Measurements from ENCODE around the gene ACACA.

The ACACA gene

DNA sequence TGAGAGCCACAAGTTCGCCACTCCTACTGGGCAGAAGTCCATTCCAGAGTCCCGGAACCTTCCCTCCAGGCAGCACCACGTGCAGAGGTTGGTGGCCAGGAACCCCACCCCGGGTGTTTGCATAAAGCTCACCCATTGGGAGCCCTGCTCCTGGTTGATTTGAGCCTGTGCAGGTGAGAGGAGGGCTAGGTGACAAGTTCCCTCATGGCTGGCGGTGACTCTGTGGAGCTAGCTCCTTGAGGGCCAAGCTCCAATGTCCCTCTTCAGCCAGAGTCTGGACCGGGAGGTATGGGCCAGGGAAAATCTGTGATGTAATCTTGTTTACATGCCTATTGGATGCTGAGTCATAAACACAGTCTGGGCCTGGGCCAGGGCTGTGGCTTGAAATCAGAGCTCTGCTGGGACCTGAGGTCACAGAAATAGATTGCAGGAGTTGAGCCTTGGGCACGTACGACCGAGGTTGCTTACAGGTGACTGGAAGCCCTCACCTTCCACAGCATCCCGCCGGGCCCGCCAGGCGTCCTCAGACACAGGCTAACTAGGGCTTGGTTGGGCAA lies 339.0 kb downstream of the ACACA start:
- Histone ChIP-seq H3K9me3 (ENCODE audit: insufficient read depth, low read depth, low read length) (no peaks in the 10 kb centered on the region), H3K27me3 (ENCODE audit: insufficient read depth, low read length) (no peaks in the 10 kb centered on the region; the same call in 1 of the 2 replicates), H3K36me3 (ENCODE audit: insufficient read depth, low read depth, low read length) (no peaks in the 10 kb centered on the region), H3K4me3 (ENCODE audit: low read length) (no peak overlapping the region; the same call in 1 of the 2 replicates), H3K9ac (ENCODE audit: low read depth, low read length) (peak overlapping the region; percentile 24; the same call in 1 of the 2 replicates), H3K27ac (ENCODE audit: low read length) (no peak overlapping the region), H3K4me1 (ENCODE audit: insufficient read depth, low read length) (peaks cover 37% of the 10 kb centered on the region)

DNA sequence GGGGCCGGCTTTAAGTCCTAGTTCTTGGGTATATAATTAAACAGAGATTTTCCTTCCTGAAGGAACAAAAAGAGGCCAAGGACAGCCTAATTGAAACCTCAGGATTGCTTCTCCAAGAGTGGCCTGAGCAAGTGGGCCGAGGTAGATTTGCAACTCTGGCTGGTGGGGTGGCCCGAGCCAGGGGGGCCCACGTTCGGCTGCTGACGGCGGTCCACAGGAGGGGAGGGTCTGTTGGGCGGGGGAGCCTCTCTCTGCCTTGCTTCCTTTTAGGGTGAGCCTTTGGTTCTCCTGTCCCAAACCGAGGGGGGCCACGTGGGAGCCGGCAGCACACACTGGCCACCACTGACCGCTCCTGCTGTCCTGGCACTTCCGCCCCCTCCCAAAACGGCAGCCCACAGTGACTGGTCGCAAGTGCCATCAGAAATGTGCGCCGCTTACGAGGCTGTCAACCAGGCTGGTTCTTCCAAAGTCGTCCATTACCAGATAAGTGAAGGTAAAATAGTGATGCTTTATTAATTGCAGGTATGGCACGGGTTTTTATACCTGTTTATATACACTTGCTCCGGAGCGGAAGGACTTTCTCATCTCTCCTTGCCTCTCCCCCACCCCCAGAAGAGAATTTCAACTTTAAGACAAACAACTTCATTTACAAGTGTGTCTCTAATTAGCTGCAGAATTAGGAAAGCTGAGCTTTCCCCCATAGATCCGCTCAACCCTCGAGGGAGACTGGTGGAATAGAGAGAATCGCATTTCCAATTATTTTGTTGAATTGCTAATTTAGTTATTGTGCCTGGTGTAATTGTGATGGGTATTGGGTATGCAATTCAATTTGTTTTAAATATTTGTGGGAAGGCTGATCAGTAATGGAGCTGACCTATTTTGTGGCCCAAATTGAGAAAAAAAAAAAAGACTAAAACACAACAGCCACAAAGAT lies 340.0 kb downstream of the ACACA start:
- Histone ChIP-seq H3K4me3 (ENCODE audit: low read length) (peak overlapping the region; percentile 47; the same call in 1 of the 2 replicates), H3K27ac (ENCODE audit: low read length) (peak overlapping the region; percentile 38), H3K9ac (ENCODE audit: low read depth, low read length) (peak overlapping the region; percentile 40; the same call in 1 of the 2 replicates), H3K27me3 (ENCODE audit: insufficient read depth, low read length) (no peaks in the 10 kb centered on the region; the same call in 1 of the 2 replicates), H3K4me1 (ENCODE audit: insufficient read depth, low read length) (peaks cover 37% of the 10 kb centered on the region), H3K9me3 (ENCODE audit: insufficient read depth, low read depth, low read length) (no peaks in the 10 kb centered on the region), H3K36me3 (ENCODE audit: insufficient read depth, low read depth, low read length) (no peaks in the 10 kb centered on the region)

DNA sequence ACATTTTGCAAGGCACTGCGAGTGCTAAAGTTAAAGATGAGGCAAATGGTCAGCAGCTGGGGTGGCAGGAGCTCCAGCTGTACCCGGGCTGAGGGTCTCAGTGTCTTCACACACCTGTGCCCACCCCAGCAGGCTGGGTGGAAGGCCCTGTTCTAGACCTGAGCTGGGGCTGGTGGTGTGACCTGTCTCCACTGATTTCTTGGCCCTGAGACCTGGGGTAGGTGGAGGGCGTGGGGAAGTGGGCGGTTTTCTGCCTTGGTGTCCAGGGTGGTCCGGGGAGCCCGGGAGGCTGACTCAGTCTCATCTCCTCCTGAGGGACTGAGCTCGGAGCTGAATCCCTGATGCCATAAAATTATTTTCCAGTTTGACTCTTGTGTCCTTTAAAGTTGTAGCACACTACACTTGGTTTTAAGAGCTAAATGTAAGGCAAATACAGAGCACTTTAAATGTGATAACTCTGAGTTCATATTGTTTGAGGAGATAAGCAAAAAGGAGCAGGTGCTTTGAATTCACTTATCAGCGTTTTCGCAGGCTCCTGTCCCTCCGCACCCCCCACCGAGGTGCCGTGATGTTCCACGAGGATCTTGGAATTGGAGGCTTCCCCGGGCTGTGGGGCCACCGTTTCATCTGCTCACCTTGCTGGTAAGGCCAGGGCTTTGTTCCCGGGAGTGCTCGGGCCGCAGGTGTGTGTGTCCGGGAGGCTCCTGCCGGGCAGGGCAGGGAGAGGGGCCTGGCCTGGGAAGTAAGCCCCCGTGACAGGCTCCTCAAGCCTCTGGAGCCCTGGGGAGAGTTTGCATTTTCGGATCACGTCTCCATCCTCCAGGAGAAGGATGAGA lies 340.9 kb downstream of the ACACA start:
- Histone ChIP-seq H3K4me3 (ENCODE audit: low read length) (peak overlapping the region; percentile 47; the same call in 1 of the 2 replicates), H3K4me1 (ENCODE audit: insufficient read depth, low read length) (peaks cover 39% of the 10 kb centered on the region), H3K9me3 (ENCODE audit: insufficient read depth, low read depth, low read length) (no peaks in the 10 kb centered on the region), H3K9ac (ENCODE audit: low read depth, low read length) (peak overlapping the region; percentile 40; the same call in 1 of the 2 replicates), H3K27me3 (ENCODE audit: insufficient read depth, low read length) (no peaks in the 10 kb centered on the region; the same call in 1 of the 2 replicates), H3K36me3 (ENCODE audit: insufficient read depth, low read depth, low read length) (no peaks in the 10 kb centered on the region), H3K27ac (ENCODE audit: low read length) (no peak overlapping the region)

DNA sequence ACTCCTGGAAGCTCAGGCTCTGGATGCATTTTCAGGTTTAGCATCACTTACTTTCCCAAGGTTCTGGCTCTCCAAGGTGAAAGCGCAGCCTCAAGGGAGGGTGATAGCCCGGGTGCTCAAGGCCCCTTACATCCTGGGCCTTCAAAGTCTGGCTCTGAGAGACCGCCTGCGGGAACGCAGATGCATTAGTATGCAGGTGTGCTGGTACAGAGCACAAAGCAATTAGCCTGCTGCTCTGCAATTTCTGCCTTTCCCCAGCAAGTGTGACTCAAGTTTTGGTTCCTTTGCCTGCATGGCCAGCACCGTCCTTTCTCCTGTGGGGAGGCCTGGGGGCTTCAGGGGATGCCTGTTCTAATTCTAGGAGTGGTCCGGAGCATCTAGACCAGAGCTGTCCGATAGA lies 341.7 kb downstream of the ACACA start:
- Histone ChIP-seq H3K4me1 (ENCODE audit: insufficient read depth, low read length) (peaks cover 41% of the 10 kb centered on the region), H3K36me3 (ENCODE audit: insufficient read depth, low read depth, low read length) (no peaks in the 10 kb centered on the region), H3K27me3 (ENCODE audit: insufficient read depth, low read length) (no peaks in the 10 kb centered on the region; the same call in 1 of the 2 replicates), H3K4me3 (ENCODE audit: low read length) (no peak overlapping the region), H3K27ac (ENCODE audit: low read length) (no peak overlapping the region), H3K9ac (ENCODE audit: low read depth, low read length) (peak overlapping the region; percentile 40; the same call in 1 of the 2 replicates), H3K9me3 (ENCODE audit: insufficient read depth, low read depth, low read length) (no peaks in the 10 kb centered on the region)

DNA sequence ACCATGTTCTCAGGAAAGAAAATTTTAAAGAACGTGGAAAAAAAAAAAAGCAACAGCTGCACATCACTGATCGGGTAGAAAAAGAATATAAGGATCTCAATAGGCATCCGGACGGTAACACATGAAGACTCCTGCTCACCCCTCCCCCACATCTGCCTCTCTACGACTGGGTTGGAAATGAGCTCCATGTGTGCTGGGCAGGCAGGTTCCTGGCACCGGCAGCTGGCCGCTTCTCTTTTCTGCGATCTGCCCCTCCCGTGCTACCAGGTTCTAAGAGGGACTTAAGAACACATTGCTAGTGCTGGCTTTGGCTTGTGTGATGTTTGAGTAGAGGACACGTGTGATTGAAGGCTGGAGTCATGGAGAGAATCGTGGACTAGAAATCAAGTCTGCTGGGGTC lies 342.4 kb downstream of the ACACA start:
- Histone ChIP-seq H3K27ac (ENCODE audit: low read length) (no peak overlapping the region), H3K9me3 (ENCODE audit: insufficient read depth, low read depth, low read length) (no peaks in the 10 kb centered on the region), H3K4me1 (ENCODE audit: insufficient read depth, low read length) (peaks cover 41% of the 10 kb centered on the region)

DNA sequence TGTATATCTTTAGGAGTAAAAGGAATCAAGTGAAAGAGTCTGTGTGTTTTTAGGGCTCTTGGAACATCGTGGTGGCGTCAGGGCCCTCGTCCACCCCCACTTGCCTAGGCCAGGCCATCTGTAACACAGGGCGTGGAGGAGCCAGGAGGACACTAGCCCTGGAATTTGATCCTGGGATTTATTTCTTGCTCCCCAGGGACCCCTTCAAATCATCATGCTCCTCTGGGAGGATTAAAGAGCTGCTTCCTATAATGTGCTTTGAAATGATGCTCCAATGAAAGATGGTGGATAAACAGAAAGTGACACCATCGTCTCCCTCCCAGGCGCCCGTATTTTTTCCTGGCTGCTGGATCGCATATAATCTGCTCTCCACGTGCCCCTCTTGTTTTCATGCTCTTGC lies 344.6 kb downstream of the ACACA start:
- Histone ChIP-seq H3K27ac (ENCODE audit: low read length) (no peak overlapping the region), H3K9ac (ENCODE audit: low read depth, low read length) (no peak overlapping the region), H3K4me1 (ENCODE audit: insufficient read depth, low read length) (peaks cover 30% of the 10 kb centered on the region; the same call in 1 of the 2 replicates), H3K9me3 (ENCODE audit: insufficient read depth, low read depth, low read length) (no peaks in the 10 kb centered on the region), H3K4me3 (ENCODE audit: low read length) (no peak overlapping the region), H3K36me3 (ENCODE audit: insufficient read depth, low read depth, low read length) (no peaks in the 10 kb centered on the region), H3K27me3 (ENCODE audit: insufficient read depth, low read length) (no peaks in the 10 kb centered on the region)

More for the DNA sequence above, 342.4 kb downstream of the ACACA start:
- no peaks in the 10 kb centered on the region; the same call in 1 of the 2 replicates for H3K27me3 ChIP-seq (ENCODE audit: insufficient read depth, low read length)
- H3K36me3 ChIP-seq (ENCODE audit: insufficient read depth, low read depth, low read length) = no peaks in the 10 kb centered on the region
- H3K9ac ChIP-seq (ENCODE audit: low read depth, low read length) = no peak overlapping the region
- H3K4me3 ChIP-seq (ENCODE audit: low read length) = no peak overlapping the region

DNA sequence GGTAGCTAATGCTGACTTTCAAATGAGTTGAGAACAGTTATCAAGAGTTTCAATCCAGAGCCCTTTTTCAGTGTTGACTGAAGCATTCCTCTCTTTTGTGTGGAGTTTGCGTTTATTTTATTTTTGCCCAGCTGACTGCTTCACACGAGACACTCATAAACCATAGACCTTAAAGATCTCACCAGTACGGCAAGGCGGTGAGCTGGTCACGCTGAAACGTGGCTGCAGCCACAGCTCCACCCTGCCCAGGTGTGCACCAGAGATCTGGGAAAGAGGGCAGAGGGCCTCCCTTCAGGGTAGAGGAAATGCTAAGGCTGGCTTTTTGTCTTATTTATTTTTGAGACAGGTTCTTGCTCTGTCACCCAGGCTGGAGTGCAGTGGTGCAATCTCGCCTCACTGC lies 345.7 kb downstream of the ACACA start:
- H3K9ac ChIP-seq (ENCODE audit: low read depth, low read length) = no peak overlapping the region
- no peak overlapping the region for H3K27ac ChIP-seq (ENCODE audit: low read length)
- no peak overlapping the region for H3K4me3 ChIP-seq (ENCODE audit: low read length)
- no peaks in the 10 kb centered on the region for H3K27me3 ChIP-seq (ENCODE audit: insufficient read depth, low read length)
- no peaks in the 10 kb centered on the region for H3K9me3 ChIP-seq (ENCODE audit: insufficient read depth, low read depth, low read length)
- H3K36me3 ChIP-seq (ENCODE audit: insufficient read depth, low read depth, low read length) = peaks cover 7% of the 10 kb centered on the region; the same call in 1 of the 2 replicates
- H3K4me1 ChIP-seq (ENCODE audit: insufficient read depth, low read length) = peaks cover 20% of the 10 kb centered on the region; the same call in 1 of the 2 replicates

DNA sequence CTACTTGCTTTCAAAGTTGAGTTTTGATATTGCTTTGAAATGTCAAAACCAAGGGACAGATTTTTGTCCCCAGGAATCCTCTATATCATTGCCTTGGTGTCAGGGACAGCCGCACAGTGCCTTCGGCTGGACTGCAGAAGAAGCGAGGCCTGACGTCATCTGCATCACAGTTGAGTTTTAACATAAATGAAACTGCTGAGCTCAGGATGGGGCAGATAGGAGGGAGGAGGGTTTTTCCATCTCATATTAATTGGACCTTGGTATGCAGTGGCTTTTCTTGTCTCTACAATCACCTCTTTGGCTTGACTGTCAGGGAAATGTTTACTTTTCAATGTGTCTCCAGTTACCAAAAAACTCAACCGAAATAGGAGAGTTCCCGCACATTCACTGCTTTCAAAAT lies 346.5 kb downstream of the ACACA start:
- Histone ChIP-seq H3K4me3 (ENCODE audit: low read length) (no peak overlapping the region), H3K4me1 (ENCODE audit: insufficient read depth, low read length) (peaks cover 13% of the 10 kb centered on the region; the same call in 1 of the 2 replicates), H3K36me3 (ENCODE audit: insufficient read depth, low read depth, low read length) (peaks cover 7% of the 10 kb centered on the region; the same call in 1 of the 2 replicates), H3K9ac (ENCODE audit: low read depth, low read length) (no peak overlapping the region), H3K27ac (ENCODE audit: low read length) (no peak overlapping the region), H3K27me3 (ENCODE audit: insufficient read depth, low read length) (no peaks in the 10 kb centered on the region), H3K9me3 (ENCODE audit: insufficient read depth, low read depth, low read length) (no peaks in the 10 kb centered on the region)

DNA sequence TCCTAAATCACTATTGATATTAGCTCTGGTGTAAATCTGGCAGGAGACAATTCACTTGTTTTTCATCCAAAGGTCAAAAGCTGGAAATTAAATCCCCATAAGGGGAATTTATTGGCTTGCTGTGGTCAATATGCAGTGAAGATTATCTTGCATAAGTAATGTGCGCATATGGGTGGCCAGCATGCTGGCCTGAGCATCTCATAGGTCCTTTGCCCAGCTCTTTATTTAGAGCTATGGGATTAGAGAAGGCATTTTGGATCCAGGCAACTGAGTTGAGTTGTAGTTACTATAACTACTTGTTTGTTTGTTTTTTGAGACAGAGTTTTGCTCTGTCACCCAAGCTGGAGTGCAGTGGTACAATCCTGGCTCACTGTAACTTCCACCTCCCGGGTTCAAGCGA lies 347.1 kb downstream of the ACACA start:
- H3K27ac ChIP-seq (ENCODE audit: low read length) = no peak overlapping the region
- peaks cover 7% of the 10 kb centered on the region; the same call in 1 of the 2 replicates for H3K36me3 ChIP-seq (ENCODE audit: insufficient read depth, low read depth, low read length)
- no peaks in the 10 kb centered on the region for H3K9me3 ChIP-seq (ENCODE audit: insufficient read depth, low read depth, low read length)
- no peak overlapping the region for H3K9ac ChIP-seq (ENCODE audit: low read depth, low read length)
- no peak overlapping the region for H3K4me3 ChIP-seq (ENCODE audit: low read length)
- H3K27me3 ChIP-seq (ENCODE audit: insufficient read depth, low read length) = no peaks in the 10 kb centered on the region
- H3K4me1 ChIP-seq (ENCODE audit: insufficient read depth, low read length) = peaks cover 7% of the 10 kb centered on the region; the same call in 1 of the 2 replicates

DNA sequence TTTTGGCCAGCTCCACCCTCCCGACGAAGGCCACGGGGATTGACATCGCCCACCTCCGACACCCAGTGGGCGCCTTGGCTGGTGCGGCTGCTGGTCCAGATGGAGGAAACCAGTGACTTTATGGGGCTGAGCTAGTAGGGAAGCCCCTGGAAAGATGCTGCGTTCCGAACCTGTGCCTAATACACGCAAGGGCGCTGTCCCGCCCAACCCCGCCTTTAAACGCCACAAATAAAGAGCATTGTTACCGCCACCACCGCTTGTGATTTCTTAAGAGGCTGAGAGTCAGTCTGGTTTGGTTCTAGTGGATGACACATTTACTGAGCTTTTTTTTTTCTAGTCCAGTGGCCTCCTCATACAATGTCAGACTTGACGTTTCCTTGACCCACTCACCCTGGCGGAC lies 350.0 kb downstream of the ACACA start:
- no peak overlapping the region for H3K27ac ChIP-seq (ENCODE audit: low read length)
- no peaks in the 10 kb centered on the region for H3K9me3 ChIP-seq (ENCODE audit: insufficient read depth, low read depth, low read length)
- H3K4me3 ChIP-seq (ENCODE audit: low read length) = no peak overlapping the region
- H3K9ac ChIP-seq (ENCODE audit: low read depth, low read length) = no peak overlapping the region
- H3K36me3 ChIP-seq (ENCODE audit: insufficient read depth, low read depth, low read length) = peaks cover 7% of the 10 kb centered on the region; the same call in 1 of the 2 replicates
- no peaks in the 10 kb centered on the region for H3K27me3 ChIP-seq (ENCODE audit: insufficient read depth, low read length)
- H3K4me1 ChIP-seq (ENCODE audit: insufficient read depth, low read length) = peaks cover 13% of the 10 kb centered on the region

DNA sequence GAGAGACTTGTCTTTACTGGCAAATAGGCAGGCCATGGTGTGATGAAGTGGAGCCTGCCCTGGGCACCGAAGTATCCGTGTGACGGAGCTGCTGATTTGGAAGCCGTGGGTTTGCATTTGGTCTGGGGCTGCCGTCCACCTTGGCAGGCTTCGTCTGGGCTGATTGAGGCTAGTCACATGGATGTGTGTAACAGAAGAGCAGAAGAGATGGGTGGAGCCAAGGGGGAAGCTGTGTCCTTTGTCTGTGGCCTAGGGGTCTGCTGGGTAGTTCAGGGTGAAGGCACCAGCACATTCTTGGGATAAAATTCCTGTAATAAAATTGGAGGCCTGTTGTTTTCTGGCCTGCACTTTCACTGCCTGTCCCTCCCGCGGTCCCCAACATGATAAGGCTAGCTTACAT lies 351.7 kb downstream of the ACACA start:
- H3K4me3 ChIP-seq (ENCODE audit: low read length) = no peak overlapping the region
- H3K27me3 ChIP-seq (ENCODE audit: insufficient read depth, low read length) = no peaks in the 10 kb centered on the region
- no peak overlapping the region for H3K27ac ChIP-seq (ENCODE audit: low read length)
- H3K9me3 ChIP-seq (ENCODE audit: insufficient read depth, low read depth, low read length) = no peaks in the 10 kb centered on the region
- no peak overlapping the region for H3K9ac ChIP-seq (ENCODE audit: low read depth, low read length)
- H3K4me1 ChIP-seq (ENCODE audit: insufficient read depth, low read length) = peaks cover 15% of the 10 kb centered on the region
- peaks cover 7% of the 10 kb centered on the region; the same call in 1 of the 2 replicates for H3K36me3 ChIP-seq (ENCODE audit: insufficient read depth, low read depth, low read length)

Data from iPS-20b (cell line).